HepG2 (cell line): ENCODE data around the gene SF1. TPM values are rescaled to one million over a fixed set of nuclear protein-coding genes. Genes with fewer than 3 reads are reported as not detected.

ENCODE experiments used
- ATAC-seq: fragments of 200-7000 bp; cut with Tn5 transposase; 3 replicates; pipeline ENCODE4 v1.9.1; 2020; ENCODE audit warnings: mild to moderate bottlenecking, moderate library complexity
- BruUV-seq: library from RNA; stranded (reverse); fragments of 400-500 nt; replicated peaks from 2 replicates; lab custom pipeline; 2021; lab: Mats Ljungman, UMichigan
- CTCF ChIA-PET: fragments of 300-600 bp; formaldehyde crosslinking; extraction: SDS; loops from one replicate; lab custom pipeline; 2021; ENCODE audit warnings: low total read pairs, inconsistent platforms, low intra/inter-chr PET ratio; lab: Yijun Ruan, JAX
- POLR2A ChIA-PET: fragments of 350-600 bp; sonication (Branson Sonifier 250); formaldehyde crosslinking; loops from one replicate; lab custom pipeline; 2020; ENCODE audit warnings: antibody characterized with exemption, inconsistent platforms; lab: Yijun Ruan, JAX
- DNase-seq: peaks from one replicate; pipeline ENCODE4 v3.0.0-alpha.2; 2015; ENCODE audit warnings: low spot score
- FAIRE-seq: peaks from 3 replicates; lab custom pipeline; 2011; peaks lifted over from hg19 to GRCh38; lab: Jason Lieb, UNC
- H2AFZ ChIP-seq: one replicate; pipeline ENCODE4 v1.6.1; 2011; ENCODE audit warnings: low read length, inconsistent platforms
- H3K27ac ChIP-seq: fragments of 300-600 bp; 3 replicates; pipeline ENCODE4 v1.8.0; 2011; ENCODE audit warnings: mixed run types, mild to moderate bottlenecking, mixed read lengths, low read length, inconsistent platforms; ENCODE audit not compliant: insufficient read depth; ENCODE audit errors: extremely low read length
- H3K27me3 ChIP-seq, 2 experiments: fragments of 200-600 bp in 1 of 2; 2 replicates in 1 of 2; 3 replicates in 1 of 2; pipeline versions ENCODE4 v1.6.0 to v1.8.0; 2011; ENCODE audit warnings: low read length in 2 of 2, mild to moderate bottlenecking in 2 of 2, moderate library complexity in 2 of 2, inconsistent platforms in 1 of 2; ENCODE audit not compliant: insufficient read depth in 2 of 2, control insufficient read depth in 1 of 2
- H3K36me3 ChIP-seq, 2 experiments: fragments of 200-600 bp in 1 of 2; replicated peaks in 1 of 2; 2 replicates in 1 of 2; 3 replicates in 1 of 2; pipeline versions ENCODE4 v1.5.1 to v1.8.0; 2011; ENCODE audit warnings: low read length in 2 of 2, inconsistent platforms in 1 of 2; ENCODE audit not compliant: insufficient read depth in 2 of 2, control insufficient read depth in 1 of 2
- H3K4me1 ChIP-seq: 2 replicates; pipeline ENCODE4 v1.5.1; 2012; ENCODE audit warnings: low read length, inconsistent platforms; ENCODE audit not compliant: insufficient read depth
- H3K4me2 ChIP-seq: 2 replicates; pipeline ENCODE4 v1.6.0; 2011; ENCODE audit warnings: low read depth, low read length, inconsistent platforms
- H3K4me3 ChIP-seq, 3 experiments: fragments of 200-600 bp in 1 of 3; sonication (generic), shearing (Covaris generic) in 1 of 3; replicated peaks in 1 of 3; 2 replicates each; pipeline ENCODE4 v1.5.1; 2011 to 2016; ENCODE audit warnings: low read length in 3 of 3, inconsistent platforms in 2 of 3, low read depth in 2 of 3, mild to moderate bottlenecking in 2 of 3, control low read depth in 1 of 3, mixed read lengths in 1 of 3; ENCODE audit not compliant: insufficient read depth in 1 of 3
- H3K79me2 ChIP-seq: one replicate; pipeline ENCODE4 v1.6.1; 2011; ENCODE audit warnings: low read length, inconsistent platforms; ENCODE audit not compliant: insufficient read depth
- H3K9ac ChIP-seq: 2 replicates; pipeline ENCODE4 v1.6.0; 2011; ENCODE audit warnings: mild to moderate bottlenecking, low read depth, low read length, inconsistent platforms; ENCODE audit not compliant: insufficient read depth
- H3K9me3 ChIP-seq: 2 replicates; pipeline ENCODE4 v1.5.1; 2012; ENCODE audit warnings: mild to moderate bottlenecking, low read length
- H4K20me1 ChIP-seq: 2 replicates; pipeline ENCODE4 v1.6.0; 2011; ENCODE audit warnings: inconsistent platforms, mild to moderate bottlenecking, low read length, moderate library complexity; ENCODE audit not compliant: insufficient read depth
- JUN ChIP-seq: sonication (generic); formaldehyde crosslinking; IDR thresholded peaks from 2 replicates; pipeline ENCODE4 v1.4.0; 2020; ENCODE audit warnings: mild to moderate bottlenecking, missing genetic modification reagents
- MAX ChIP-seq: IDR thresholded peaks from 2 replicates; pipeline ENCODE4 v1.6.1; 2012; ENCODE audit warnings: inconsistent platforms
- MLXIP ChIP-seq: sonication (generic); formaldehyde crosslinking; IDR thresholded peaks from 2 replicates; pipeline ENCODE4 v1.9.0; 2021; ENCODE audit warnings: missing genetic modification reagents, borderline replicate concordance
- ZC3H4 ChIP-seq: sonication (generic); formaldehyde crosslinking; IDR thresholded peaks from 2 replicates; pipeline ENCODE4 v1.4.0; 2020; ENCODE audit warnings: missing genetic modification reagents, borderline replicate concordance
- WGBS: methylation state at CpG from one replicate; pipeline ENCODE4 v1.1.6; 2017; ENCODE audit warnings: low lambda C conversion rate; 5-methylcytosine and 5-hydroxymethylcytosine counted together
- in situ Hi-C: cut with HindIII; loops from 2 replicates; pipeline ENCODE4 v1.10.0; 2017; ENCODE audit warnings: low pct_unique_long_range_greater_than_20kb; ENCODE audit not compliant: extremely low pct_ligation_motif_present
- intact Hi-C: fragments of 100-400 bp; cut with micrococcal nuclease; formaldehyde crosslinking; loops from one replicate; pipeline ENCODE4 v1.10.0; 2022; ENCODE audit not compliant: unreplicated experiment
- polyA plus RNA-seq, 8 experiments: library from polyadenylated mRNA; depleted of rRNA in 3 of 8; stranded (reverse) in 7 of 8; unstranded in 1 of 8; fragments of >200 nt; fragmentation: Illumina TruSeq in 4 of 8; extraction: Trizol in 4 of 8; gene quantifications; 2 replicates each; pipeline versions ENCODE4 v1.2.1 to v1.2.3, GENCODE V29; 2011 to 2016; ENCODE audit warnings: low read depth in 4 of 8, missing spikeins in 1 of 8, mixed read lengths in 1 of 8; ENCODE audit not compliant: insufficient read depth in 1 of 8
- total RNA-seq, 5 experiments: library from RNA; depleted of rRNA; stranded (reverse); fragments of >200 nt; fragmentation: Illumina TruSeq; extraction: Trizol; gene quantifications; 2 replicates each; pipeline ENCODE4 v1.2.3, GENCODE V29; 2016; ENCODE audit warnings: low read depth in 1 of 5
- TF ChIP-seq, protein P1 (sequence below): sonication (generic); formaldehyde crosslinking; conservative IDR thresholded peaks from 2 replicates; pipeline ENCODE4 v1.8.0; 2022; ENCODE audit warnings: low read depth, missing genetic modification reagents

The SF1 gene
- total and polyA plus RNA-seq, 2 of the 13 experiments (the other 11 are each of a cell fraction or from before 2014, with no cell fraction given) = 55.5 to 70.4 TPM

DNA sequence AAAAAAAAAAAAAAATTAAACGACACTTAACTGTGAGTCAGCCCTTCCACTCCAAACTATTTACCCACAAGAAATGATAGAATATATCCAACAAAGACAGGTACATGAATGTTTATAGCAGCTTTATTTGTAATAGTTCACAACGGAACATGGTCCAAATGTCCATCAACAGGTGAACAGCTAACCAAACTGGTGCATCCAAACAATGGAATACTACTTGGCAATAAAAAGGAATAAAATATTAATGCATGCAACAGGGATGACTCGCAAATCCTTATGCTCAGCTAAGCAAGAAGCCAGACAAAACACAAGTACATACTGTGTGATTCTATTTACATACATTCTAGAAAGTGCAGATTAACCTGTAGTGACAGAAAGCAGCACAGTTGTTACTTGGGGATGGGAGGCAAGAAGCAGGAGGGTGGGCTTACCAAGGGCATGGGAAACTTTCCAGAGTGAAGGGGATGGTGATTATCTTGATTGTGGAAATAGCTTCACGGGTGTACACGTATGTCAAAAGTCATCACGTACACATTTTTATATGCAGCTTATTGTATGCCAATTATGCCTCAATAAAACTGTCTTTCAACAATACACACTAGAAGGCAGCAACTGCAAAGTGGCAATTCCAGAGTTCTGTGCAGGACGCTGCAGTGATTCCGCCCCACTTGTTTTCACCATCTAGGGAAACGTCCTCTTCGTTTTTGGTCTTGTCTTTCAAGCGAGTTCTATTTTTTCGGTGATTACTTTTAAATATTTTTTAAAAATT is 6.7 kb upstream of the SF1 start:
- ATAC-seq = no peak
- ChIA-PET CTCF (no interaction called here), POLR2A (no interaction called here)
- H3K27me3 ChIP-seq = no peaks in the 10 kb centered on the region
- intact Hi-C loops (loop anchor here (10.0 kb wide), 1 partner anchor 60 kb away; the partner anchor contains the start of gene CDC42BPG), in situ Hi-C loops (loop anchor here (5.0 kb wide), 1 partner anchor 107 kb away; no protein-coding TSS in a partner anchor)
- no peaks in the 10 kb centered on the region for H3K9me3 ChIP-seq
- TF ChIP-seq ZC3H4 (CRISPR knock-in tag) (no peak), JUN (CRISPR knock-in tag) (no peak), MAX (no peak), MLXIP (CRISPR knock-in tag) (no peak)
- TF ChIP-seq, protein P1, sequence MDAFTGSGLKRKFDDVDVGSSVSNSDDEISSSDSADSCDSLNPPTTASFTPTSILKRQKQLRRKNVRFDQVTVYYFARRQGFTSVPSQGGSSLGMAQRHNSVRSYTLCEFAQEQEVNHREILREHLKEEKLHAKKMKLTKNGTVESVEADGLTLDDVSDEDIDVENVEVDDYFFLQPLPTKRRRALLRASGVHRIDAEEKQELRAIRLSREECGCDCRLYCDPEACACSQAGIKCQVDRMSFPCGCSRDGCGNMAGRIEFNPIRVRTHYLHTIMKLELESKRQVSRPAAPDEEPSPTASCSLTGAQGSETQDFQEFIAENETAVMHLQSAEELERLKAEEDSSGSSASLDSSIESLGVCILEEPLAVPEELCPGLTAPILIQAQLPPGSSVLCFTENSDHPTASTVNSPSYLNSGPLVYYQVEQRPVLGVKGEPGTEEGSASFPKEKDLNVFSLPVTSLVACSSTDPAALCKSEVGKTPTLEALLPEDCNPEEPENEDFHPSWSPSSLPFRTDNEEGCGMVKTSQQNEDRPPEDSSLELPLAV (CRISPR knock-in tag) = no peak
- H3K79me2 ChIP-seq = no peaks in the 10 kb centered on the region
- no peaks in the 10 kb centered on the region for H3K36me3 ChIP-seq
- 95% methylated on average over 12 of the region's 12 CpGs for WGBS
- H3K4me1 ChIP-seq = no peaks in the 10 kb centered on the region
- H3K9ac ChIP-seq = no peak overlapping the region
- no peak overlapping the region for H3K27ac ChIP-seq
- no TSS peak for BruUV-seq
- H3K4me3 ChIP-seq = no peak overlapping the region
- DNase-seq = no peak
- FAIRE-seq = no peak
- no peak overlapping the region for H2AFZ ChIP-seq
- H3K4me2 ChIP-seq = no peak overlapping the region
- H4K20me1 ChIP-seq = no peaks in the 10 kb centered on the region
